ENCODE data around the gene KCNC4. TPM values are rescaled to one million over a fixed set of nuclear protein-coding genes. Genes with fewer than 3 reads are reported as not detected.

Gene KCNC4
- polyA plus RNA-seq, 1 donor from 2014 or later: 0.57 TPM

GRCh38 chr1:110229348-110230001 is 19.4 kb downstream of the KCNC4 start:
- no peaks in the 10 kb centered on the region for H3K27me3 ChIP-seq (ENCODE audit: insufficient read depth, low read depth, low read length)
- no peak overlapping the region for H3K4me3 ChIP-seq (ENCODE audit: low read length)
- no peaks in the 10 kb centered on the region for H3K9me2 ChIP-seq (ENCODE audit: insufficient read depth, low read length)
- no peaks in the 10 kb centered on the region for H3K79me2 ChIP-seq (replicated peaks; ENCODE audit: insufficient read depth, low read length)
- no peak overlapping the region for H3K9ac ChIP-seq (ENCODE audit: low read length)
- no peak overlapping the region for H3K4me2 ChIP-seq (ENCODE audit: low read length)
- TF ChIP-seq RAD21 (conservative IDR thresholded peaks at IDR 0.05) (no peak), EP300 (conservative IDR thresholded peaks at IDR 0.05; ENCODE audit: poor library complexity, severe bottlenecking) (no peak), EZH2 (IDR thresholded peaks at IDR 0.05; ENCODE audit: borderline replicate concordance, insufficient read depth, low read length, poor library complexity, severe bottlenecking) (no peak), SMC3 (conservative IDR thresholded peaks at IDR 0.05; ENCODE audit: poor library complexity) (no peak), REST (IDR thresholded peaks at IDR 0.05; ENCODE audit: borderline replicate concordance) (no peak)
- no peaks in the 10 kb centered on the region for H4K20me1 ChIP-seq (ENCODE audit: insufficient read depth)
- no peaks in the 10 kb centered on the region for H3K36me3 ChIP-seq (ENCODE audit: insufficient read depth, low read length)
- H3K9me3 ChIP-seq (ENCODE audit: low read length): no peaks in the 10 kb centered on the region
- no peak overlapping the region for H2AFZ ChIP-seq (ENCODE audit: low read depth, low read length)
- no peak overlapping the region for H3K27ac ChIP-seq (ENCODE audit: low read length)
- no peaks in the 10 kb centered on the region for H3F3A ChIP-seq (ENCODE audit: insufficient read depth, low read length, poor library complexity, severe bottlenecking)

GRCh38 chr1:110230381-110231199 is 20.5 kb downstream of the KCNC4 start:
- no peak overlapping the region for H3K4me3 ChIP-seq (ENCODE audit: low read length)
- H3K9ac ChIP-seq (ENCODE audit: low read length): no peak overlapping the region
- H3K36me3 ChIP-seq (ENCODE audit: insufficient read depth, low read length): no peaks in the 10 kb centered on the region
- H3F3A ChIP-seq (ENCODE audit: insufficient read depth, low read length, poor library complexity, severe bottlenecking): no peaks in the 10 kb centered on the region
- no peak for TF ChIP-seq TAF1 (IDR thresholded peaks at IDR 0.05; ENCODE audit: low read depth)
- no peak for TF ChIP-seq EP300 (conservative IDR thresholded peaks at IDR 0.05; ENCODE audit: poor library complexity, severe bottlenecking)
- TF ChIP-seq EZH2 (IDR thresholded peaks at IDR 0.05; ENCODE audit: borderline replicate concordance, insufficient read depth, low read length, poor library complexity, severe bottlenecking): no peak
- no peak for TF ChIP-seq RAD21 (conservative IDR thresholded peaks at IDR 0.05)
- no peak for TF ChIP-seq POLR2AphosphoS5 (IDR thresholded peaks at IDR 0.05)
- no peak for TF ChIP-seq CTCF (IDR thresholded peaks at IDR 0.05; ENCODE audit: poor library complexity, severe bottlenecking)
- TF ChIP-seq SMC3 (conservative IDR thresholded peaks at IDR 0.05; ENCODE audit: poor library complexity): no peak
- no peak for TF ChIP-seq MXI1 (conservative IDR thresholded peaks at IDR 0.05; ENCODE audit: poor library complexity, severe bottlenecking)
- TF ChIP-seq REST (IDR thresholded peaks at IDR 0.05; ENCODE audit: borderline replicate concordance): no peak
- no peaks in the 10 kb centered on the region for H3K9me3 ChIP-seq (ENCODE audit: low read length)
- H3K27ac ChIP-seq (ENCODE audit: low read length): no peak overlapping the region
- no peaks in the 10 kb centered on the region for H3K79me2 ChIP-seq (replicated peaks; ENCODE audit: insufficient read depth, low read length)
- no peaks in the 10 kb centered on the region for H3K27me3 ChIP-seq (ENCODE audit: insufficient read depth, low read depth, low read length)
- no peaks in the 10 kb centered on the region for H4K20me1 ChIP-seq (ENCODE audit: insufficient read depth)
- no peak overlapping the region for H3K4me2 ChIP-seq (ENCODE audit: low read length)
- no peaks in the 10 kb centered on the region for H3K9me2 ChIP-seq (ENCODE audit: insufficient read depth, low read length)
- no peak overlapping the region for H2AFZ ChIP-seq (ENCODE audit: low read depth, low read length)
